Choroid plexus epithelial cell (primary cell): ENCODE results near the gene PSMD3.

Experiments
- DNase-seq: peaks from one replicate; pipeline ENCODE4 v3.0.0-alpha.2; 2010; ENCODE audit warnings: low read depth
- H3K4me3 ChIP-seq: 2 replicates; pipeline ENCODE4 v1.5.1; 2011; ENCODE audit warnings: low read depth, mild to moderate bottlenecking, control low read depth, low read length, moderate library complexity
- CTCF ChIP-seq: conservative IDR thresholded peaks from 2 replicates; pipeline ENCODE4 v1.5.1; 2011; ENCODE audit warnings: low read depth, mild to moderate bottlenecking, control low read depth, inconsistent platforms, low read length, moderate library complexity

PSMD3 gene

GRCh38 chr17:39979893-39980350 is 685 bp upstream of the PSMD3 start:
- TF ChIP-seq CTCF, result peak; percentile 41
- peak overlapping the region; percentile 99 for H3K4me3 ChIP-seq
- DNase-seq, result no peak

- peak; percentile 13 for DNase-seq
- peak overlapping the region; percentile 99 for H3K4me3 ChIP-seq
- no peak for TF ChIP-seq CTCF
Observed at GRCh38 chr17:39981207-39981741, 667 bp downstream of the PSMD3 start.

DNA sequence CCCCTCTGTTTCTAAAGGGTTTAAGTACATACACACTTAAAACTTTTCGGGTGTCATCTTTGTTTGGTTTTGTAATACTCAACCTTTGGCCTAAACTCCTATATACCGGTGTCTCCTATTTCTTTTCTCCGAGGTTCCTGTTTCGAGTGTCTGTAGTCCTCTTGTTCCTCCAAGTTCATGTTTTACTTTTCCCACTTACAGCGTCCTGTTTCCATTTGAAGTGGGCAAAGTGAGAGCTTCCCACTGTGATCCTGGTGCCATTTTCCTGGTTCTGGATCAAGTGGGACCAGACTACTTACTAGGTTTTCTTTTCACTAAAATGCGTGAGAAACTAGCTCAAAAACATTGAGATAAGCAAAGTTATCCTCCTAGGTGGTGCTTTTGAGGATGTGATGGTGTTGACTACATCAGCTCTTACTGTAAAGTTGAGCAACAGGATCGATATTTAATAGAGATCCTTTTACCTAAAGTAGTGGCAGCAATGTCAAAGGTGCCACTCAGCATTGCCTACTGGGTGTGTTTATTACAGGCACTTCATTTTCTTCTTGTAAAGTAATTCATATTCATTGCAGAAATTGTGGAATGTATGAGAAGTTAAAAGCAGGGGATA is 1.3 kb downstream of the PSMD3 start:
- TF ChIP-seq CTCF, result no peak
- peak overlapping the region; percentile 99 for H3K4me3 ChIP-seq

GRCh38 chr17:39988206-39988810 is 7.7 kb downstream of the PSMD3 start:
- TF ChIP-seq CTCF, result no peak

More for the DNA sequence above, 1.3 kb downstream of the PSMD3 start:
- DNase-seq, result peak; percentile 6

GRCh38 chr17:39994448-39994847 is 13.8 kb downstream of the PSMD3 start:
- DNase-seq, result no peak
- TF ChIP-seq CTCF, result no peak
- no peak overlapping the region for H3K4me3 ChIP-seq

More at GRCh38 chr17:39988206-39988810, 7.7 kb downstream of the PSMD3 start:
- H3K4me3 ChIP-seq, result no peak overlapping the region
- no peak for DNase-seq

DNA sequence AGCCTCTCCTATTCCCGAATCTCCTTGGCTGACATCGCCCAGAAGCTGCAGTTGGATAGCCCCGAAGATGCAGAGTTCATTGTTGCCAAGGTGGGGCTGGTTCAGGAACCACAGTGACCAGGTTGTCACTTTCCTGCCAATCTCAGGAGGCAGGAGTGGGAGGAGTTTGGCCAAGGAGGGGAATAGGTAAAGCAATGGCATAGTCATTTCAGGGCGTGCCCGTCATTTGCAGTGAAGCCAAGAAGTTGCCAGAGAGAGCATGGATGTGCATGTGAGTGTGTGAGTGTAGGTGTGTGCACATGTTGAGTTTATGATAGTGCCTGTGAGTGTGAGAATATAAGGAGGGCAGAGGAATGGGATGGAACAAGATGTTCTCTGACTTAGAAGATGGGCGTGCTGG is 14.8 kb downstream of the PSMD3 start:
- DNase-seq, result no peak
- TF ChIP-seq CTCF, result no peak
- H3K4me3 ChIP-seq, result no peak overlapping the region
